NCI-H446 treated with DMSO at 0.1 percent for 48 hours (cell line): ENCODE measurements around the gene LNPK.
"Not testable (repeated sequence)": the region's sequence is repeated elsewhere in the genome, so short reads cannot be mapped to it uniquely, and the experiment has no call there.

ENCODE experiments used
- DNase-seq: peaks from one replicate; lab custom pipeline; 2025; lab: John Stamatoyannopoulos, UW

LNPK gene

GRCh38 chr2:175903384-175903936, 98.6 kb downstream of the LNPK start:
- DNase-seq = no peak

DNA sequence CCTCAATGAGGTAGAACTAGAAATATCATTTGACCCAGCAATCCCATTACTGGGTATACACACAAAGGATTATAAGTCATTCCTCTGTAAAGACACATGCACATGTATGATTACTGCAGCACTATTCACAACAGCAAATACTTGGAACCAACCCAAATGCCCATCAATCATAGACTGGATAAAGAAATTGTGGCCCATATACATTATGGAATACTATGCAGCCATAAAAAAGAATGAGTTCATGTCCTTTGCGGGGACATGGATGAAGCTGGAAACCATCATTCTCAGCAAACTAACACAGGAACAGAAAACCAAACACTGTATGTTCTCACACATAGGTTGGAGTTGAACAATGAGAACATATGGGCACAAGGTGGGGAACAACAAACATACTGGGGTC, 106.1 kb downstream of the LNPK start:
- DNase-seq = not testable (repeated sequence)

GRCh38 chr2:175892046-175892445, 110.0 kb downstream of the LNPK start:
- no peak for DNase-seq

DNA sequence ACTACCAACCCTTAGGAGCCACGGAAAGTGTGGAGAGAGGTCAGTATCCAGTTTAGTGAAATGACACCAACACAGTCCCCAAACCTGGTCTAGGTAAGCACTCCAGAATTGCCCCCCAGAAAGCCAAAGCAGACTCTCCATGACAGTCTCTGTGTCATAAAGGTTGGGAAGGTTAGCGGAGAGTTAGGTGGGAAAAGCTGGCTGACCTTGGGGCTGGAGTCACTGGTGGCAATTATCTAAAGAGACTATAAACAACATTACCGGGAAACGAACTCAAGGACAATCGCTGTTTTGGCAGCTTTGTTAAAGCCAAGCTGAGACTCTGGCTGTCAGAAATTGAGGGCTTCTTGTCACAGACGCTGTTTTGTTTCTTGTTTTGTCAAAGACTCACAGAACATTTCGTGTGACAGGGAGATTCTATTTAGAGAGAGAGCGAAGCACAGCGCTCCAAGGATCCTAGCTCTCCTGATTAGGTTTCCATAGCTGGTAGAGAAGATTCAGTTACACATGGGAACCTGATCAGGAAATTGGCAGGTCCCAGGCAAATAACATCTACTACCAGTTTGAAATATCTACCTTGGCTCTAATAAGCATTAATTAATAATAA, 111.3 kb downstream of the LNPK start:
- DNase-seq = no peak

DNA sequence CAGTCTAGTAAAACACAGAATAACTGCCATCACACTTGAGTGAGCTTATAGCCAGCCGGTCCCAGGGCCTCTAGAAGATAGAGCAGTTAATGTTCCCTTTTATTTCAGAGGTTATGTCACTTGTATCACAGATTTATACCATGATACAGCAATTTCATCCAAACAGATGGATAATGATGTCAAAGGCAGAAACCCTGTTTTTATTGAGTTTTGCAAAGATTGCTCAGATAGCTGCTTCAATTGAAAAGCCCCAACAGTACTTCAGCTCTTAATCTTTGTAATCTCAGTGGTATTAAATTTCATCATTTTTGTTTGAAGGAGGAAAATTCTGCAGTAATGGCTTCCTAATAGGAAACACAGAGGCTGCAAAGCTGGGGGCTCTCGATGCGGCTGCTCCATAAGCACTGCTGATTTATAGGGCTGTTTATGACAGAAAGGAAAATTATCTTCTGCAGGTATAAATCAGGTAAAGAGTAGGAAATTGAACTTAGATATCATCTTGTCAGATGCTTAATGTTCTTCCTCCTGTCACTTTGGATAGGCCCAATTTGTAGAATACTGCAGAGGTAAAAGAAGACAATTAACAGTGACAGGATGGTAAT, 112.3 kb downstream of the LNPK start:
- DNase-seq = no peak

- DNase-seq = no peak
Observed at GRCh38 chr2:175887776-175888175, 114.3 kb downstream of the LNPK start.

DNA sequence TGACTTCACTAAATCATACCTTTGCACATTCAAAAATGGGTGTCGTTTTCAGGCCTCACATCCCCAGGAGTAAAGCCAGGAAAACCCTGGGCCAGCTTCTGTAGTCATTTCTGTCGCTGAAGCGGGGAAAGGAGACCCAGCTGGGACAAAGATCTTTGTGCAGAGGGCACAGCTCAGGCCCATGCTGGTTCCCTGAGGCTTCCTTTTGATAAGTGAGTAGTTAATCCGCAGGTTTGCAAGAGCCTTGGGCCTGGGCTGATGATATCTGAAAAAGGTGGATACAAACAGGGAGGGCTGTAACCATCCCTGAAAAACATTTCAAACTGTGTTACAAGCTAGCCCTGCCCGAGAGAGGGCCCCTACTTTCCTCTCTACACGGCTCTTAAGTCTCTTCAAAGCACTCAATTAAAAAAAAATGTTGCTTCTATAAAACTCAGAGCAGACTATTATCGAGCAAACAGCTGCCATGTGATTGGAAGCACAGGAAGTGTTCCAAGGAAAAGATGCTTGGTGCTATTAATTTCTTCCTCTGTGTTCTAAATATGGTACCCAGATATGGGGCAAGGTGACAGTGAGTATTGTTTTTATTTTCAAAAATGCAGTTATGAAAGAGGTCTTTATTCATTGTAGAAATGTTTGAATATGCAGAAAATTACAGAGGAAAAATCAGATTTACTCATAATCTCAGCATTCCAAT, 117.2 kb downstream of the LNPK start:
- no peak for DNase-seq

DNA sequence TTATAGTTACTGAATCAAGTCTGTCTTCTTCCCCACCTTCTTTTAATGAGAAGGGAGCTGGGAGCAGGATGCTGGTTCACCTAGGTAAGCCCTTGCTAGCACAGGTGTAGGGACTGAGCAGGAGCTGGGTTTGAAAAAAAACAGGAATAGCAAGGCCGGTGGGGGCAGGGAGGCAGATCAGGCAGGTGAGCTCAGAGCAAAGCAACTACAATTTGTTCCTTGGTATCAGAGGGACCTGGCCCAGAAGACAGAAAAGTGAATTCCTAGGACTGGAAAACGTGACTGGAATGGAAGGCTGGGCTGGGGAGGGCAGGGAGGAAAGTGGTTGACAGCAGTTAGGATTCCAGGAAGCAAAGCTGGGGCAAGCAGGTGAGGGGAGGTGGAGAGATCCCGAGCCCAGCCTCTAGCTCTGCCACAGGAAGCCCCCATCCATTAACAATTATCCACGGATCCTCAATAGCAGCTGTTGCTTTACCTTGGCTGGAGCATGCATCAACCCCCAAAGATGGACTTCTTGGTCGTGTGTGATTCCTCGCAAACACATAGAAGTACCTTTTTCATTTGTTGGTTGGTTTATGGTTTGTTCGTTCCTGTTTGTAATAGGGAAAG, 118.4 kb downstream of the LNPK start:
- no peak for DNase-seq

DNA sequence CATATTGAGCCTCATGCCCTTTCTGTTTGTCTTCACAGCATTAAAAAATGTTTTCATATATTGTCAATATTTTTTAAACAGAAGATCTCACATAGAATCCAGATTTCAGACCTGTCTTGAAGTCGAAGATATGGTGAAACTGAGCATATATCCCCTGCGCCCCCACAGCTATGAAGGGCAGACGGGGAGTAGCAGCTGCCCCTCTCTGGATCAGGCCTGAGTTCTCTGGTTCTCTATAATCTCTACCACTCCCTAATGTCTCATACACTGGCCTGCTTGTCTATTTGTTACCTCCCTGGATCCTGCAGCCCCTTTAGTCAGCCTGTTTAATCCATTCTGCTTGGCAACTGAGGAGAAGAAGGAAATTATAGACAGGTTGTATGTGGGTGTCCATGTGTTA, 122.4 kb downstream of the LNPK start:
- no peak for DNase-seq

- no peak for DNase-seq
Observed at GRCh38 chr2:175877845-175878544, 124.1 kb downstream of the LNPK start.

DNA sequence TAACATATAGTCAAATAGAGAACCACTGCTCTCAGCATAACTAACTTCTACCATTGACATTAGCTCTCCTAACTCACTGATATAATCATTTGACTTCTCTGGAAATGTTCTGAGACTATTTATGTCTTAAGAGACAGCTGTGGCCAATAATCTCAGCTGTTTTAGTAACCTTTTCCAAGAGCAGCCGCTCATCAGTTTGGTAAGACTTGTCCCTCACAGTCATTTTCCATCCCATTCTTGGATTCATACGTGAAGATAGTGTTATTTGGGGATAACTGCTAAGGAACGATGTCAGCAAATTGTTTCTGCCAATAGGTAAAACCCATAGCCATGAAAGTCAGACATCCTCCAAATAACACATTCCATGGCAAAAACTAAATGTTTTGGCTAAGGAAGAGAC, 127.8 kb downstream of the LNPK start:
- DNase-seq = no peak
